ENCODE measurements around the gene SMYD4. TPM values are rescaled to one million over a fixed set of nuclear protein-coding genes. Genes with fewer than 3 reads are reported as not detected.
A peak's percentile ranks its signal among the peaks of the same experiment; 100 is the strongest.

Gene SMYD4
- total RNA-seq, 1 experiment from 2014 or later, result 32.1 TPM

DNA sequence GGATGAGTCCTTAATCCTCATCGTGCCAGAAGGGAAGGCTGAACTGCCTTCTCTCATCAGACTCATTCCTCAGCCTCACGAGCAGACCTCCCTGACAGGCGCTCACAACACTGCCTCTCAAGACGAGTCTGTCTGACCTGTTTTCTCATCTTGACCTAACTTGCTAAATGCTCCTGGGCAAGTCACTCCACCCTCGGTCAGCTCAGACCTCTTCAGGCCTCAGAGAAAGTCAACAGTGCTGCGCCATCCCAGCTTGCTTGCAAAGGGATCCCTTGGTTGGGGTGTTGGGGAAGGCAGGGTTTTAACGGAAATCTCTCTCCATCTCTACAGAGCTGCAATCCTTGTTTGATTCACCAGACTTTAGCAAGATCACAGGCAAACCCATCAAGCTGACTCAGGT is 52.8 kb downstream of the SMYD4 start:
- Histone ChIP-seq H3K4me3 (ENCODE audit: low read depth, low read length) (no peak overlapping the region), H3K36me3 (ENCODE audit: control insufficient read depth, insufficient read depth, low read length) (no peaks in the 10 kb centered on the region; the same call in 1 of the 2 replicates), H3K4me1 (peaks cover 6% of the 10 kb centered on the region; the same call in 1 of the 2 replicates), H3K27me3 (replicated peaks; ENCODE audit: control insufficient read depth, insufficient read depth, low read length) (no peaks in the 10 kb centered on the region), H3K9me3 (no peaks in the 10 kb centered on the region)
- POLR2A ChIA-PET, result interaction anchor here (0.6 kb wide), 1 partner anchor 40 kb away, joined by 12 read pairs; no protein-coding TSS in a partner anchor
- H3K4me1 Mint-ChIP-seq (ENCODE audit: low read depth, unreplicated experiment), result no peaks in the 10 kb centered on the region
- CTCF ChIA-PET, result no interaction called here
- no peak for DNase-seq
- H3K4me3 Mint-ChIP-seq (ENCODE audit: unreplicated experiment), result no peak overlapping the region
- H3K27me3 Mint-ChIP-seq (ENCODE audit: insufficient read depth, unreplicated experiment), result no peaks in the 10 kb centered on the region
- no peaks in the 10 kb centered on the region for H3K9me3 Mint-ChIP-seq (ENCODE audit: unreplicated experiment)
- H3K27ac Mint-ChIP-seq (ENCODE audit: unreplicated experiment), result no peak overlapping the region
- intact Hi-C loops (cut with micrococcal nuclease; ENCODE audit: unreplicated experiment), result no loop called here
- no TSS peak for BruUV-seq (replicated peaks)
- peaks cover 86% of the 10 kb centered on the region for H3K36me3 Mint-ChIP-seq (ENCODE audit: insufficient read depth, unreplicated experiment)
- TF ChIP-seq, protein P1, sequence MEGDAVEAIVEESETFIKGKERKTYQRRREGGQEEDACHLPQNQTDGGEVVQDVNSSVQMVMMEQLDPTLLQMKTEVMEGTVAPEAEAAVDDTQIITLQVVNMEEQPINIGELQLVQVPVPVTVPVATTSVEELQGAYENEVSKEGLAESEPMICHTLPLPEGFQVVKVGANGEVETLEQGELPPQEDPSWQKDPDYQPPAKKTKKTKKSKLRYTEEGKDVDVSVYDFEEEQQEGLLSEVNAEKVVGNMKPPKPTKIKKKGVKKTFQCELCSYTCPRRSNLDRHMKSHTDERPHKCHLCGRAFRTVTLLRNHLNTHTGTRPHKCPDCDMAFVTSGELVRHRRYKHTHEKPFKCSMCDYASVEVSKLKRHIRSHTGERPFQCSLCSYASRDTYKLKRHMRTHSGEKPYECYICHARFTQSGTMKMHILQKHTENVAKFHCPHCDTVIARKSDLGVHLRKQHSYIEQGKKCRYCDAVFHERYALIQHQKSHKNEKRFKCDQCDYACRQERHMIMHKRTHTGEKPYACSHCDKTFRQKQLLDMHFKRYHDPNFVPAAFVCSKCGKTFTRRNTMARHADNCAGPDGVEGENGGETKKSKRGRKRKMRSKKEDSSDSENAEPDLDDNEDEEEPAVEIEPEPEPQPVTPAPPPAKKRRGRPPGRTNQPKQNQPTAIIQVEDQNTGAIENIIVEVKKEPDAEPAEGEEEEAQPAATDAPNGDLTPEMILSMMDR (IDR thresholded peaks at IDR 0.05; ENCODE audit: insufficient read depth in 1 of 2, low read depth in 1 of 2, low read length in 1 of 2, severe bottlenecking in 1 of 2, unreplicated experiment in 1 of 2), result no peak

DNA sequence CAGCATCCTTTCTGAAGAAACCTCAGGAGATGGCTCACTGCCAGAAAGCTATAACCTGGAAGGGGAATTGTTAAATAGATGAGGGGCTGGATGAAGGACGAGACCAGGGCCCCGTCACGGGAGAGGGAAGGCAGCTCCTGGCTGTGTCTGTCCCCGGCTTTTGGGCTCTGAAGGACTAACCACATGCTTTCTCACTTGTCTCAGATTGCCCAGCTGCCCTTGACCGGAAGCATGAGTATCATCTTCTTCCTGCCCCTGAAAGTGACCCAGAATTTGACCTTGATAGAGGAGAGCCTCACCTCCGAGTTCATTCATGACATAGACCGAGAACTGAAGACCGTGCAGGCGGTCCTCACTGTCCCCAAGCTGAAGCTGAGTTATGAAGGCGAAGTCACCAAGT is 53.4 kb downstream of the SMYD4 start:
- POLR2A ChIA-PET, result interaction anchor here (0.6 kb wide), 2 partner anchors 40 to 43 kb away, joined by 3 to 10 read pairs; no protein-coding TSS in a partner anchor
- CTCF ChIA-PET, result no interaction called here
- intact Hi-C loops (cut with micrococcal nuclease; ENCODE audit: unreplicated experiment), result no loop called here
- no peaks in the 10 kb centered on the region for H3K27me3 ChIP-seq (replicated peaks; ENCODE audit: control insufficient read depth, insufficient read depth, low read length)
- Mint-ChIP-seq H3K9me3 (ENCODE audit: unreplicated experiment) (no peaks in the 10 kb centered on the region), H3K36me3 (ENCODE audit: insufficient read depth, unreplicated experiment) (peaks cover 85% of the 10 kb centered on the region), H3K27ac (ENCODE audit: unreplicated experiment) (no peak overlapping the region), H3K4me1 (ENCODE audit: low read depth, unreplicated experiment) (no peaks in the 10 kb centered on the region), H3K4me3 (ENCODE audit: unreplicated experiment) (no peak overlapping the region), H3K27me3 (ENCODE audit: insufficient read depth, unreplicated experiment) (no peaks in the 10 kb centered on the region)
- no TSS peak for BruUV-seq (replicated peaks)
- no peak overlapping the region for H3K4me3 ChIP-seq (ENCODE audit: low read depth, low read length)
- no peaks in the 10 kb centered on the region for H3K9me3 ChIP-seq
- DNase-seq, result no peak
- peaks cover 9% of the 10 kb centered on the region for H3K4me1 ChIP-seq
- TF ChIP-seq, protein P1 (IDR thresholded peaks at IDR 0.05; ENCODE audit: insufficient read depth in 1 of 2, low read depth in 1 of 2, low read length in 1 of 2, severe bottlenecking in 1 of 2, unreplicated experiment in 1 of 2), result no peak
- H3K36me3 ChIP-seq (ENCODE audit: control insufficient read depth, insufficient read depth, low read length), result no peaks in the 10 kb centered on the region; the same call in 1 of the 2 replicates

DNA sequence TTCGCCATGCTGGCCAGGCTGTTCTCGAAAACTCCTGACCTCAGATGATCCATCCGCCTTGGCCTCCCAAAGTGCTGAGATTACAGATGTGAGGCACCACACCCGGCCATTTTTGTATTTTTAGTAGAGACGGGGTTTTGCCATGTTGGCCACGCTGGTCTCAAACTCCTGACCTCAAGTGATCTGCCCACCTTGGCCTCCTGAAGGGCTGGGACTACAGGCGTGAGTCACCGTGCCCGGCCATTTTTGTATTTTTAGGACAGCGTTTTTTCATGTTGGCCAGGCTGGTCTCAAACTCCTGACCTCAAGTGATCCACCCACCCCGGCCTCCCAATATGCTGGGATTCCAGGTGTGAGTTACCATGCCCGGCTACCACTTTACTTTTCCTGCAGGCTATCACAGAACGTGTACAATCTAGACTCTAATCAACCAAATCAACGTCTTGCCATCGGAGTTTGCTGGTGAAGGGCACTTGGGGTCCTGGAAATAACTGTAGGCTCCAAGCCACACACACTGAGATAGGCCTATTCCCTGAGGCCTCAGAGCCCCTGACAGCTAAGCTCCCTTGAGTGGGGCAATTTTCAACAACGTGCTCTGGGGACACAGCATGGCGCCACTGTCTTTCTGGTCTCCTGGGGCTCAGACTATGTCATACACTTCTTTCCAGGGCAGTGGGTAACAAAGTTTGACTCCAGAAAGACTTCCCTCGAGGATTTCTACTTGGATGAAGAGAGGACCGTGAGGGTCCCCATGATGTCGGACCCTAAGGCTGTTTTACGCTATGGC is 55.1 kb downstream of the SMYD4 start:
- TF ChIP-seq, protein P1 (IDR thresholded peaks at IDR 0.05; ENCODE audit: insufficient read depth in 1 of 2, low read depth in 1 of 2, low read length in 1 of 2, severe bottlenecking in 1 of 2, unreplicated experiment in 1 of 2), result no peak
- BruUV-seq (replicated peaks), result no TSS peak
- Histone ChIP-seq H3K4me3 (ENCODE audit: low read depth, low read length) (no peak overlapping the region), H3K27me3 (replicated peaks; ENCODE audit: control insufficient read depth, insufficient read depth, low read length) (no peaks in the 10 kb centered on the region), H3K4me1 (peaks cover 25% of the 10 kb centered on the region), H3K9me3 (no peaks in the 10 kb centered on the region), H3K36me3 (ENCODE audit: control insufficient read depth, insufficient read depth, low read length) (no peaks in the 10 kb centered on the region; the same call in 1 of the 2 replicates)
- ChIA-PET CTCF (no interaction called here), POLR2A (no interaction called here)
- peaks cover 86% of the 10 kb centered on the region for H3K36me3 Mint-ChIP-seq (ENCODE audit: insufficient read depth, unreplicated experiment)
- H3K4me1 Mint-ChIP-seq (ENCODE audit: low read depth, unreplicated experiment), result peaks cover 12% of the 10 kb centered on the region
- H3K27ac Mint-ChIP-seq (ENCODE audit: unreplicated experiment), result peak overlapping the region; percentile 32
- no peaks in the 10 kb centered on the region for H3K9me3 Mint-ChIP-seq (ENCODE audit: unreplicated experiment)
- H3K27me3 Mint-ChIP-seq (ENCODE audit: insufficient read depth, unreplicated experiment), result no peaks in the 10 kb centered on the region
- intact Hi-C loops (cut with micrococcal nuclease; ENCODE audit: unreplicated experiment), result no loop called here
- DNase-seq, result no peak
- H3K4me3 Mint-ChIP-seq (ENCODE audit: unreplicated experiment), result no peak overlapping the region

Measured in Caco-2 (cell line).